HUES48 (cell line): ENCODE data around the gene XIRP1.

Experiments used
- H3K27ac ChIP-seq: one replicate; pipeline ENCODE4 v1.7.0; 2013; ENCODE audit warnings: low read depth, low read length, inconsistent platforms
- H3K27me3 ChIP-seq: 2 replicates; pipeline ENCODE4 v1.6.1; 2013; ENCODE audit warnings: mild to moderate bottlenecking, low read length; ENCODE audit not compliant: control insufficient read depth, insufficient read depth
- H3K36me3 ChIP-seq: 2 replicates; pipeline ENCODE4 v1.6.1; 2013; ENCODE audit warnings: low read length; ENCODE audit not compliant: control insufficient read depth, insufficient read depth
- H3K4me1 ChIP-seq: 2 replicates; pipeline ENCODE4 v1.6.1; 2013; ENCODE audit warnings: mild to moderate bottlenecking, low read length; ENCODE audit not compliant: control insufficient read depth, insufficient read depth
- H3K4me3 ChIP-seq: 2 replicates; pipeline ENCODE4 v1.5.1; 2013; ENCODE audit warnings: mild to moderate bottlenecking, low read depth, low read length
- H3K9ac ChIP-seq: 2 replicates; pipeline ENCODE4 v1.6.1; 2013; ENCODE audit warnings: mild to moderate bottlenecking, low read depth, low read length, moderate library complexity
- H3K9me3 ChIP-seq: 2 replicates; pipeline ENCODE4 v1.6.1; 2013; ENCODE audit warnings: low read length; ENCODE audit not compliant: control insufficient read depth, insufficient read depth

Gene XIRP1

GRCh38 chr3:39147711-39148434 lies 44.5 kb downstream of the XIRP1 start:
- peak overlapping the region; percentile 70 for H3K27ac ChIP-seq
- H3K4me3 ChIP-seq, result no peak overlapping the region
- no peaks in the 10 kb centered on the region for H3K9me3 ChIP-seq
- 0 out of 2 replicates have a peak, but pooled peaks cover 5% of the 10 kb centered on the region for H3K27me3 ChIP-seq
- H3K4me1 ChIP-seq, result peaks cover 59% of the 10 kb centered on the region
- no peak overlapping the region for H3K9ac ChIP-seq
- peaks cover 34% of the 10 kb centered on the region for H3K36me3 ChIP-seq

DNA sequence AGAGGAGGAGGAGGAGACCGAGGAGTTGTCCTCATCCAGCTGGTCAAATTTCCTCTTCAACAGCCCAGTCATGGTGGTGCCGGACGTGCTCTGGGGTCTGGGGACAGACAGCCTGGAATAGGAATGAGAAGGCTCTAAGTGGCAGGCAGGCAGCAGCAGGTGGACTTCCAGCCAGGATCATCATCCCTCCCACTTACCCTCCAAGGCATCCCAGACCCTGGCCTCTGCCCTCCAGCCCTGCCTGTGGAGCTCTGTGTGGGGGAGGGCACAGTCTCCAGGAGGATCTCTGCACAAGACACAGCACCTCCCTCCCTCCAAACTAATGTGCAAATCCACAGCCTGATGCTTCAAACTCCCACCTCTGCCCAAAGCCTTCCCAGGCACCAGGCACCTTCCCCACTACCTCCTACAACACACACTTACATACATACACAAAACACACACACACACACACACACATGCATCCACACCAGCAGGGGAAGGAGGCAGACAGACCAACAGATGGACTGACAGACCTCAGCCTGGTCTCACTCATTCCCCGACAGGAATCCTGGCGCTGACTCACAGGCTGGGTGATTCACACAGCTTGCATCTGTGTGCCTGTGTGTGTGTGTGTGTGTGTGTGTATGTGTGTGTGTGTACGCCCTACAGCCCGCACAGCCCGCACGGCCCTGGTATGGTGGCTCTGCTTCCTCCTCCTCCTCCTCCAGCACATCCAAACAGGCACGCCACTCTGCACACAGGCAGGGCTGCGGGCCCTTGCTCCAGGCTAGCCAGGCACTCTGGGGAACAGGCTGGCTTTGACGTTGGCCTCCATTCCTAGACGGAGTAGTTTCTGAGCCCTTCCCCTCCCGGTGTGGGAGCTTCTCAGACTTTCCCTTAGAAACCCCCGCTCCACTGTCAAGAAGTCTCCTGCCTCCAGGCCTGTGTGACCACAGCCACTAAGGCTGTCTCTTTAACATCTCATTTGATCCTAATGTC lies 45.5 kb downstream of the XIRP1 start:
- H3K9ac ChIP-seq, result no peak overlapping the region
- H3K27me3 ChIP-seq, result no peaks in the 10 kb centered on the region
- H3K4me3 ChIP-seq, result no peak overlapping the region
- H3K9me3 ChIP-seq, result no peaks in the 10 kb centered on the region
- H3K27ac ChIP-seq, result peak overlapping the region; percentile 70
- H3K36me3 ChIP-seq, result peaks cover 44% of the 10 kb centered on the region
- peaks cover 53% of the 10 kb centered on the region for H3K4me1 ChIP-seq

GRCh38 chr3:39146083-39146501 lies 46.3 kb downstream of the XIRP1 start:
- H3K4me1 ChIP-seq, result peaks cover 45% of the 10 kb centered on the region
- peak overlapping the region; percentile 7 for H3K27ac ChIP-seq
- no peaks in the 10 kb centered on the region for H3K27me3 ChIP-seq
- no peak overlapping the region for H3K9ac ChIP-seq
- H3K4me3 ChIP-seq, result no peak overlapping the region
- H3K36me3 ChIP-seq, result peaks cover 51% of the 10 kb centered on the region
- no peaks in the 10 kb centered on the region for H3K9me3 ChIP-seq

- Histone ChIP-seq H3K9ac (no peak overlapping the region), H3K4me3 (no peak overlapping the region), H3K4me1 (peaks cover 33% of the 10 kb centered on the region), H3K27ac (no peak overlapping the region), H3K36me3 (peaks cover 56% of the 10 kb centered on the region), H3K27me3 (no peaks in the 10 kb centered on the region), H3K9me3 (no peaks in the 10 kb centered on the region)
Measured at GRCh38 chr3:39144748-39145380, 47.5 kb downstream of the XIRP1 start.

- H3K9me3 ChIP-seq, result no peaks in the 10 kb centered on the region
- H3K27me3 ChIP-seq, result no peaks in the 10 kb centered on the region
- H3K4me3 ChIP-seq, result no peak overlapping the region
- H3K36me3 ChIP-seq, result peaks cover 56% of the 10 kb centered on the region
- no peak overlapping the region for H3K9ac ChIP-seq
- H3K4me1 ChIP-seq, result peaks cover 26% of the 10 kb centered on the region
- H3K27ac ChIP-seq, result no peak overlapping the region
Measured at GRCh38 chr3:39144095-39144747, 48.2 kb downstream of the XIRP1 start.

GRCh38 chr3:39143051-39143885 lies 49.1 kb downstream of the XIRP1 start:
- no peak overlapping the region for H3K4me3 ChIP-seq
- no peaks in the 10 kb centered on the region for H3K27me3 ChIP-seq
- peaks cover 56% of the 10 kb centered on the region for H3K36me3 ChIP-seq
- no peak overlapping the region for H3K9ac ChIP-seq
- peaks cover 17% of the 10 kb centered on the region for H3K4me1 ChIP-seq
- no peaks in the 10 kb centered on the region for H3K9me3 ChIP-seq
- no peak overlapping the region for H3K27ac ChIP-seq

GRCh38 chr3:39142067-39142466 lies 50.3 kb downstream of the XIRP1 start:
- Histone ChIP-seq H3K27me3 (no peaks in the 10 kb centered on the region), H3K4me3 (no peak overlapping the region), H3K36me3 (peaks cover 56% of the 10 kb centered on the region), H3K9ac (no peak overlapping the region), H3K4me1 (peaks cover 5% of the 10 kb centered on the region), H3K9me3 (no peaks in the 10 kb centered on the region), H3K27ac (no peak overlapping the region)

- no peak overlapping the region for H3K9ac ChIP-seq
- H3K4me1 ChIP-seq, result no peaks in the 10 kb centered on the region
- H3K4me3 ChIP-seq, result no peak overlapping the region
- no peaks in the 10 kb centered on the region for H3K9me3 ChIP-seq
- no peak overlapping the region for H3K27ac ChIP-seq
- no peaks in the 10 kb centered on the region for H3K27me3 ChIP-seq
- H3K36me3 ChIP-seq, result peaks cover 55% of the 10 kb centered on the region
Measured at GRCh38 chr3:39141171-39141995, 51.0 kb downstream of the XIRP1 start.

GRCh38 chr3:39140341-39140971 lies 51.9 kb downstream of the XIRP1 start:
- Histone ChIP-seq H3K27ac (no peak overlapping the region), H3K4me1 (no peaks in the 10 kb centered on the region), H3K27me3 (no peaks in the 10 kb centered on the region), H3K4me3 (no peak overlapping the region), H3K36me3 (peaks cover 46% of the 10 kb centered on the region), H3K9ac (no peak overlapping the region), H3K9me3 (no peaks in the 10 kb centered on the region)
